Measurements from ENCODE around the gene GYPE.
"Not testable (repeated sequence)": the region's sequence is repeated elsewhere in the genome, so short reads cannot be mapped to it uniquely, and the experiment has no call there.

Gene GYPE

DNA sequence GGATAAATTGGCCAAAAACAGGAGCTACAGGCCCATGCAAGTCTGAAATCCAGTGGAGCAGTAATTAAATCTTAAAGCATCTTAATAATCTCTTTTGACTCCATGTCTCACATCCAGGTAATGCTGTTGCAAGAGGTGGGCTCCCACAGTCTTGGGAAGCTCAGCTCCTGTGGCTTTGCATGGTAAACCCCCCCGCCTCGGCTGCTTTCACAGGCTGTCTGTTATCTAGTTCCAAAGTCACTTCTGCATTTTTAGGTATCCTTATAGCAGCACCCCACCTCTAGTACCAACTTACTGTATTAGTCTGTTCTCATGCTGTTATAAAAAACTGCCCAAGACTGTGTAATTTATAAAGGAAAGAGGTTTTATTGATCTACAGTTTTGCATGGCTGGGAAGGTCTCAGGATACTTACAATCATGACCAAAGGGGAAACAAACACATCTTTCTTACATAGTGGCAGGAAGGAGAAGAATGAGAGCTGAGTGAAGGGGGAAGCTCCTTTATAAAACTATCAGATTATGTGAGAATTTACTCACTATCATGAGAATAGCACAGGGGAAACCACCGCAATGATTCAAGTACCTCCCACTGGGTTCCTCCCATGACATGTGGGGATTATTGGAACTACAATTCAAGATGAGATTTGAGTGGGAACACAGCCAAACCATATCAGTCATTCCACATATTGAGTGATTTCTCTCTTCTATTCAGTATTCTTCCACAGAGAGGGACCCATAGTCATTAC, 34.7 kb downstream of the GYPE start:
- not testable (repeated sequence) for DNase-seq (ENCODE audit: low spot score)

- not testable (repeated sequence) for DNase-seq (ENCODE audit: low spot score)
Measured at GRCh38 chr4:143869925-143870324, 35.4 kb downstream of the GYPE start.

DNA sequence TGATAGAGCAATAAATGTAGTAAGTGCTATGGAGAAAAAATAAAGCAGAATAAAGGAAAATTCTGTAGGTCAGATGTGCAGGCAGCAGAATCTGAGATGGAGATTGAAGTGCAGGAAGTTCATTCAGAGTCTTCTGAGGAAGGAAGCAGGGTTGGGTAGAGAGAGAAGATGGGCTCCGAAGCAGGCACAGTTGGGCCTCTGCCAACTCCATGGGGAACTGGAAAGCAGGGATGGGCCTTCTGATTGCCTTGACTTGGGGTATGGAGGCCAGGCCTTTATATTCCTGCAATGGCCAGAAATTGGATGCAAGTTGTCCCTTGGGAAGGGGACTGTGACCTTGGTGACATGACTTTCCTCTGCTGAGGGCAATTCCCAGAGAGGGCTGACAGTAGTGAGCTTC, 42.6 kb downstream of the GYPE start:
- DNase-seq (ENCODE audit: low spot score) = not testable (repeated sequence)

- no peak for DNase-seq (ENCODE audit: low spot score)
Measured at GRCh38 chr4:143858456-143858855, 46.9 kb downstream of the GYPE start.

- not testable (repeated sequence) for DNase-seq (ENCODE audit: low spot score)
Measured at GRCh38 chr4:143857391-143858336, 47.7 kb downstream of the GYPE start.

GRCh38 chr4:143856017-143856557, 49.3 kb downstream of the GYPE start:
- not testable (repeated sequence) for DNase-seq (ENCODE audit: low spot score)

DNA sequence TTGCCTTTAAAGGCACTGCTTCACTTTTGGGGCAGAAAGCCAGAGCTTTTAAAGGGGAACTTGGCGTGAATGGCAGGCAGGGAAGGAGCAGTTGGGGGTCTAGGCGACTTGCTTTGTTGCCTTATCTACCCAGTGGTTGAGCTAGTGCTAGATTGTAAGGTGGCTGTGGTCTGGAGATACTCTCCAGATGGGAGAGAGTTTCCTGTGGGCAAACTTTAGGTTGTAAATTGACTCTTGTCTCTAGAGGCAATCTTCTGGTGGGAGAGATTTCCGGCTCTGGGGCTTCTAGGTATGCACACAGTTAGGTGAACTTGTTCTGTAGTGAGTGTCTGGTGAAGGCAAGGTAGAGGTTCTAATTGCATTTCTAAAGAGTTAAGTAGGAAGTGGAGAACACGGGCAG, 50.7 kb downstream of the GYPE start:
- not testable (repeated sequence) for DNase-seq (ENCODE audit: low spot score)

GRCh38 chr4:143849296-143849695, 56.1 kb downstream of the GYPE start:
- DNase-seq (ENCODE audit: low spot score) = not testable (repeated sequence)

DNA sequence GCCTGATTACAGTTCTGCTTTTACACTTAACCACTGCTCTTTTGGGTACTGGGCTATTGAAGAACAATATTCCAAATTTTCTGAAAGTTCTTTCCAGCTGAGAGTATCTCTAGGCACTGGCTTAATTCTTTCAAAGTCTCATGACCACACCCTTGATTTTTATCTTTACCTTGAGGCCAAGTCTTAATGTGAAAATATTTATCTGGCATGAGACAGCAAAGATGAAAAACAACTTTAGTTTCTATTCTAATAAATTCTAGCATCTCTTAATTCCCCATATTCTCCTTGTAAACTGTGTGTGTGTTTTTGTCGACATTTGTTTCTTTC, 61.9 kb downstream of the GYPE start:
- not testable (repeated sequence) for DNase-seq (ENCODE audit: low spot score)

DNA sequence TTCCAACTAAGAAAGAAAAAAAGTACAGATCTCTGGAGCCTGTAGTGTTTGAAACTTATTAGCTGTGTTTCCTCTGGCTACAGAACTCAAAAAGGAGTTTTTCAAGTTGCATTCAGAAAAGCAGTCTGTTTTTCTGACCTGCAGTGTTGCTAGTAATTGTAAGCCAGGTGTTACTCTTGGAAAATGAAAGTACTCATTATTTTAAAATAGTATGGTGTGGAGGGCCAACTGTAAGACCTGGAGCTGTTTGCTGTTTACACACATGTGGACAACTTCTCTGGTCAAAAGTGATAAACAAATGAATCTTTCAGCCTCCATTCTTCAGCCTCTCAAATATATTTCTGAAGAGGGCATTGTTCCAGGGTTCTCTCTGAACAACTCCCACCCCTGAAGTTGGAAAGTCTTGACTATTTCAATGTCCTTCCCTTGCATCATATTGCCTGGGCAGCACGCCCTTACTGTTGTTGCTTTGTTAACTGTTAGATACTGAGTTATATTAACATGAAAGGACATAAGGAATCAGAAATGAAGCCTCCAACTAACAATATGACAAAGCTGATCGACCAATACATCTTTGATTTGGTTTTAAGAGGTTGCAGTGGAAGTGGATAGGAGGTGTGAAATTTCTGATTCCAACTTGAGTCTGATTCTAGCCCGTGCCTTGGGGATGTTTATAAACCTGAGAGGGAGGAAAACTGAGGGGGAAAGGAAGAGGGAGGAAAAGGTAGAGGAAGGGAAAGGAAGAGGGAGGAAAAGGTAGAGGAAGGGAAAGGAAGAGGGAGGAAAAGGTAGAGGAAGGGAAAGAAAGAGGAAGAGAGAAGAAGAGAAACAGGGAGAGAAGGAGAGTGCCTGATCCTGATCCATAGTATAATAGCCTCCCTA, 62.5 kb downstream of the GYPE start:
- DNase-seq (ENCODE audit: low spot score) = not testable (repeated sequence)

DNA sequence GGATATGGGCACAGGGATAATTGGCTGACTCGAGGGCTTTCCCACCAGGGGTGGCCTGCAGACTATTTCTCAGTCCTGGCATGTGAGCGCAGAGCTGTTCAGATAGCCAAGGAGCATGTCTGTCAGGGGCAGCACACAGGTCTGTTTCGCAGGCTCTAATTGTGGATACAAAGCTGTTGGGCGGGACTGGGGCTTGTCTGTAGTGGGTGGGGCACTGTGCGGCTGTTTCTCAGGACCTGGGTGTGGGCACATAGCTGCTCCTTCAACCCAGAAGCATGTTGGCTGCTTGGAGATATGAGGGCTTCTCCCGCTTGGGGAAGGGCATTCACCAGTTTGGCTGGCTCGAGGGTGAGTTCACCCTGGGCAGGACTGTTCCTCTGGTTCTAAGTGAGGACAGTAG, 65.9 kb downstream of the GYPE start:
- not testable (repeated sequence) for DNase-seq (ENCODE audit: low spot score)

- DNase-seq (ENCODE audit: low spot score) = not testable (repeated sequence)
Measured at GRCh38 chr4:143834196-143834595, 71.2 kb downstream of the GYPE start.

GRCh38 chr4:143833676-143834075, 71.7 kb downstream of the GYPE start:
- not testable (repeated sequence) for DNase-seq (ENCODE audit: low spot score)

DNA sequence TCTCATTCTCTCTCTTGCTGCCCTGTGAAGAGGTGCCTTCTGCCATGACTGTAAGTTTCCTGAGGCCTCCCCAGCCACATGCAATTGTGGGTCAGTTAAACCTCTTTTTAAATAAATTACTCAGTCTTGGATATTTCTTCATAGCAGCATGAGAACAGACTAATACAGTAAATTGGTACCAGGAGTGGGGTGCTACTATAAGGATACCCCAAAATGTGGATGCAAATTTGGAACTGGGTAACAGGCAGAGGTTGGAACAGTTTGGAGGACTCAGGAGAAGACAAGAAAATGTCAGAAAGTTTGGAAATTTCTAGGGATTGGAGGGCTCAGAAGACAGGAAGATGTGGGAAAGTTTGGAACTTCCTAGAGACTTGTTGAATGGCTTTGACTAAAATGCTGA, 74.8 kb downstream of the GYPE start:
- not testable (repeated sequence) for DNase-seq (ENCODE audit: low spot score)

GRCh38 chr4:143829239-143829620, 76.1 kb downstream of the GYPE start:
- not testable (repeated sequence) for DNase-seq (ENCODE audit: low spot score)

Data from putamen (tissue), 1 donor.